H9 (cell line): ENCODE results near the gene CNTD1. TPM values are rescaled to one million over a fixed set of nuclear protein-coding genes. Genes with fewer than 3 reads are reported as not detected.

Source experiments
- DNase-seq: peaks from one replicate; pipeline ENCODE4 v3.0.0-alpha.2; 2017
- H2AFZ ChIP-seq: one replicate; pipeline ENCODE4 v1.6.1; 2013; ENCODE audit warnings: mild to moderate bottlenecking, low read length, control low read depth, moderate library complexity
- H2AK5ac ChIP-seq: 2 replicates; pipeline ENCODE4 v1.6.1; 2013; ENCODE audit warnings: low read length, control low read depth, mixed read lengths; ENCODE audit not compliant: insufficient read length
- H2BK120ac ChIP-seq: one replicate; pipeline ENCODE4 v1.6.1; 2013; ENCODE audit warnings: low read depth, mild to moderate bottlenecking, low read length, control low read depth, inconsistent platforms; ENCODE audit not compliant: poor library complexity, severe bottlenecking
- H2BK12ac ChIP-seq: 2 replicates; pipeline ENCODE4 v1.6.1; 2013; ENCODE audit warnings: low read length, control low read depth, mixed read lengths, low read depth; ENCODE audit not compliant: insufficient read length
- H2BK15ac ChIP-seq: 2 replicates; pipeline ENCODE4 v1.6.1; 2013; ENCODE audit warnings: low read depth, low read length, control low read depth
- H2BK20ac ChIP-seq: one replicate; pipeline ENCODE4 v1.6.1; 2013; ENCODE audit warnings: low read depth, mild to moderate bottlenecking, low read length, control low read depth, inconsistent platforms; ENCODE audit not compliant: poor library complexity, severe bottlenecking
- H2BK5ac ChIP-seq: 2 replicates; pipeline ENCODE4 v1.6.1; 2013; ENCODE audit warnings: low read length, control low read depth, mixed read lengths; ENCODE audit not compliant: insufficient read length
- H3K14ac ChIP-seq: 2 replicates; pipeline ENCODE4 v1.6.1; 2013; ENCODE audit warnings: low read length, control low read depth; ENCODE audit not compliant: insufficient read depth
- H3K18ac ChIP-seq: 2 replicates; pipeline ENCODE4 v1.6.1; 2013; ENCODE audit warnings: low read depth, mild to moderate bottlenecking, mixed read lengths, low read length, control low read depth; ENCODE audit not compliant: insufficient read length
- H3K23ac ChIP-seq: 2 replicates; pipeline ENCODE4 v1.6.1; 2013; ENCODE audit warnings: low read length, control low read depth, mixed read lengths, low read depth; ENCODE audit not compliant: insufficient read length
- H3K23me2 ChIP-seq: 2 replicates; pipeline ENCODE4 v1.6.1; 2013; ENCODE audit warnings: low read depth, mild to moderate bottlenecking, mixed read lengths, low read length, control low read depth; ENCODE audit not compliant: insufficient read length, poor library complexity, severe bottlenecking
- H3K27ac ChIP-seq: 2 replicates; pipeline ENCODE4 v1.5.1; 2013; ENCODE audit warnings: low read length, control low read depth, mixed read lengths, low read depth; ENCODE audit not compliant: insufficient read length
- H3K27me3 ChIP-seq: 2 replicates; pipeline ENCODE4 v1.6.1; 2013; ENCODE audit warnings: low read length, control low read depth, inconsistent platforms; ENCODE audit not compliant: insufficient read depth
- H3K4ac ChIP-seq: 2 replicates; pipeline ENCODE4 v1.6.1; 2013; ENCODE audit warnings: low read depth, mild to moderate bottlenecking, control low read depth, inconsistent platforms, low read length, moderate library complexity
- H3K4me1 ChIP-seq: 2 replicates; pipeline ENCODE4 v1.6.1; 2013; ENCODE audit warnings: low read length, control low read depth, inconsistent platforms; ENCODE audit not compliant: insufficient read depth
- H3K4me2 ChIP-seq: 2 replicates; pipeline ENCODE4 v1.6.1; 2013; ENCODE audit warnings: low read length, control low read depth, mixed read lengths; ENCODE audit not compliant: insufficient read length, insufficient read depth
- H3K56ac ChIP-seq: 2 replicates; pipeline ENCODE4 v1.6.1; 2013; ENCODE audit warnings: low read depth, mild to moderate bottlenecking, mixed read lengths, low read length, control low read depth; ENCODE audit not compliant: insufficient read length
- H3K79me1 ChIP-seq: 2 replicates; pipeline ENCODE4 v1.6.1; 2013; ENCODE audit warnings: low read depth, mild to moderate bottlenecking, moderate library complexity, low read length, control low read depth, inconsistent platforms; ENCODE audit not compliant: insufficient read depth, poor library complexity, severe bottlenecking
- H3K79me2 ChIP-seq: 2 replicates; pipeline ENCODE4 v1.6.1; 2013; ENCODE audit warnings: low read length, control low read depth, inconsistent platforms; ENCODE audit not compliant: insufficient read depth
- H3K9ac ChIP-seq: 2 replicates; pipeline ENCODE4 v1.6.1; 2013; ENCODE audit warnings: low read length, control low read depth, mixed read lengths; ENCODE audit not compliant: insufficient read length; ENCODE audit errors: extremely low read depth
- H3K9me3 ChIP-seq: one replicate; pipeline ENCODE4 v1.6.1; 2013; ENCODE audit warnings: low read depth, low read length, inconsistent platforms; ENCODE audit not compliant: control insufficient read depth
- H3T11ph ChIP-seq: one replicate; pipeline ENCODE4 v1.6.1; 2013; ENCODE audit warnings: mild to moderate bottlenecking, low read length, control low read depth, inconsistent platforms
- H4K20me1 ChIP-seq: one replicate; pipeline ENCODE4 v1.6.1; 2013; ENCODE audit not compliant: control insufficient read depth, insufficient read length, insufficient read depth
- H4K5ac ChIP-seq: 2 replicates; pipeline ENCODE4 v1.6.1; 2013; ENCODE audit warnings: low read depth, mild to moderate bottlenecking, mixed read lengths, low read length, control low read depth; ENCODE audit not compliant: insufficient read length
- H4K8ac ChIP-seq: replicated peaks from 2 replicates; pipeline ENCODE4 v1.6.1; 2013; ENCODE audit warnings: low read length, control low read depth, mixed read lengths, low read depth; ENCODE audit not compliant: insufficient read length
- H4K91ac ChIP-seq: 2 replicates; pipeline ENCODE4 v1.6.1; 2013; ENCODE audit warnings: low read depth, mild to moderate bottlenecking, moderate library complexity, mixed read lengths, low read length, control low read depth; ENCODE audit not compliant: insufficient read length
- H3K27ac Mint-ChIP-seq, 3 experiments: 2 replicates in 2 of 3; 3 replicates in 1 of 3; pipeline ENCODE4 v1.8.0; 2020 to 2021; ENCODE audit warnings: mixed read lengths in 3 of 3, mild to moderate bottlenecking in 1 of 3, moderate library complexity in 1 of 3
- H3K27me3 Mint-ChIP-seq: 2 replicates; pipeline ENCODE4 v1.8.0; 2021; ENCODE audit warnings: low read depth, mild to moderate bottlenecking, moderate library complexity, mixed read lengths
- H3K36me3 Mint-ChIP-seq, 3 experiments: 2 replicates in 2 of 3; 3 replicates in 1 of 3; pipeline ENCODE4 v1.8.0; 2020 to 2021; ENCODE audit warnings: low read depth in 3 of 3, mixed read lengths in 3 of 3; ENCODE audit not compliant: insufficient read depth in 1 of 3
- H3K4me1 Mint-ChIP-seq, 2 experiments: 2 replicates each; pipeline ENCODE4 v1.8.0; 2020; ENCODE audit warnings: mixed read lengths in 2 of 2
- H3K4me3 Mint-ChIP-seq, 2 experiments: 2 replicates in 1 of 2; 3 replicates in 1 of 2; pipeline ENCODE4 v1.8.0; 2020 to 2021; ENCODE audit warnings: mild to moderate bottlenecking in 2 of 2, mixed read lengths in 2 of 2, moderate library complexity in 1 of 2
- H3K9me3 Mint-ChIP-seq, 2 experiments: 2 replicates in 1 of 2; 3 replicates in 1 of 2; pipeline ENCODE4 v1.8.0; 2020; ENCODE audit warnings: mild to moderate bottlenecking in 2 of 2, mixed read lengths in 2 of 2, moderate library complexity in 1 of 2
- WGBS: extraction: QIAGEN DNeasy Blood & Tissue Kit; methylation state at CpG from one replicate; pipeline ENCODE4 v1.1.7; 2013; ENCODE audit warnings: missing lambda C conversion rate, low lambda C conversion rate, mixed read lengths; ENCODE audit not compliant: insufficient read length; ENCODE audit errors: extremely low coverage; 5-methylcytosine and 5-hydroxymethylcytosine counted together
- total RNA-seq: library from RNA; stranded (reverse); gene quantifications from 2 replicates; pipeline ENCODE4 v1.2.1, GENCODE V29; 2021
- TF ChIP-seq, protein P1 (sequence below): fragments of 200-600 bp; sonication (generic); conservative IDR thresholded peaks from 3 replicates; pipeline ENCODE4 v1.8.0; 2021; ENCODE audit warnings: antibody characterized with exemption, mild to moderate bottlenecking

Gene CNTD1
- total RNA-seq, 1 experiment from 2014 or later = not detected

DNA sequence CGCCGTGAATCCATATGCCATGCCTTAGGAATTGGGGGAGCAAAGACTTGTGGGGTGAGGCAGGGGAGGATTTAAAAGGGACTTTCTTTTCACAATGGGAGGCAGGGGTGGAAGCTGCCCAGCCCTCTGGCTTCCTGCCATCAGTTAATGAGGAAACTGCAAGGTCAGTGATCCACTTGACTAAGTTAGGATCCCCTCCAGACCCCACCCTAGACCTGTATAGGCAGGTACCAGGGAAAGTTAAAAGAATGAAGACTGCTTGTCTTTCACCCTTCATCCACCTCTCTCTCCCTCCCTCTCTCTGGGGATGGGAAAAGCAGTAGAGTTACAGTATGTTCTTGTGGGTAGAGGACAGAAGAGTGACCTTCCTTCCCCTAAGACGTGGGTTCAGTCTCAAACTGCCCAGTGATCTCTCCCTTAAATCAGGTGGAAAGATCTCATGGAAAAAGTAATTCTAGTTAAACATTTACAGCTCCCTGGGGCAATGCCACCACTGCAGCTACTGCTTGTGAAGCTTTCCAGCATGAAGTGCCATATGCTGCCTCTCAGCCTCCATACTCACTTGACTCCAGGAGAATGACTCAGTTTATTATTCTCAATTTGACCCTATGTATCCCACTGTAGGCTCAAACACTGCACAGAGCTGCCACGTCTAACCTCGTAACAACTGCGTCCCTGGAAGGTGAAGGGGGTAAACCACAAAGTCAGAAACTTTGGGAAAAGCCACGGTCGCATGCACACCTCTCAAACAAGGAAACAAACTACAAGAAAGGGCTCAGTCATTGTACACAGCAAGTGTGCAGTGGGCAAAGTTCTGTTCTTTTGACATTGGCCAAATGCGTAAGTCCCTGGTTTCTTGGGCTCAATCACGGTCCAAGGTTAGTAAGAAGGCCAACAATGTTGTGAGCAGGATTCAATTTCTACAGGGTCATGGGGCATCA lies 1.3 kb upstream of the CNTD1 start:
- H3K27ac ChIP-seq = no peak overlapping the region
- no peak overlapping the region for H2BK120ac ChIP-seq
- no peak overlapping the region for H3K56ac ChIP-seq
- no peak overlapping the region for H2AK5ac ChIP-seq
- Mint-ChIP-seq H3K27ac (peak overlapping the region in 1 of 3 experiments; percentile 75; a peak in 2 of 7 replicates), H3K4me3 (peak overlapping the region; percentile 92), H3K36me3 (peaks cover 5 to 24% (median 20%) of the 10 kb centered on the region in 3 experiments; a peak in 6 of 7 replicates), H3K27me3 (peaks cover 27% of the 10 kb centered on the region), H3K4me1 (peaks cover 6 to 7% of the 10 kb centered on the region in 2 experiments), H3K9me3 (peaks cover 5 to 8% of the 10 kb centered on the region in 2 experiments)
- no peak for DNase-seq
- no peak overlapping the region for H2BK15ac ChIP-seq
- no peaks in the 10 kb centered on the region for H3K27me3 ChIP-seq
- no peak overlapping the region for H3T11ph ChIP-seq
- H3K79me2 ChIP-seq = no peaks in the 10 kb centered on the region
- no peaks in the 10 kb centered on the region; the same call in 1 of the 2 replicates for H3K4me1 ChIP-seq
- no peak overlapping the region for H2AFZ ChIP-seq
- no peak overlapping the region for H3K4ac ChIP-seq
- peak overlapping the region; percentile 86 for H3K9ac ChIP-seq
- no peak overlapping the region for H2BK20ac ChIP-seq
- H3K79me1 ChIP-seq = no peaks in the 10 kb centered on the region
- TF ChIP-seq, protein P1, sequence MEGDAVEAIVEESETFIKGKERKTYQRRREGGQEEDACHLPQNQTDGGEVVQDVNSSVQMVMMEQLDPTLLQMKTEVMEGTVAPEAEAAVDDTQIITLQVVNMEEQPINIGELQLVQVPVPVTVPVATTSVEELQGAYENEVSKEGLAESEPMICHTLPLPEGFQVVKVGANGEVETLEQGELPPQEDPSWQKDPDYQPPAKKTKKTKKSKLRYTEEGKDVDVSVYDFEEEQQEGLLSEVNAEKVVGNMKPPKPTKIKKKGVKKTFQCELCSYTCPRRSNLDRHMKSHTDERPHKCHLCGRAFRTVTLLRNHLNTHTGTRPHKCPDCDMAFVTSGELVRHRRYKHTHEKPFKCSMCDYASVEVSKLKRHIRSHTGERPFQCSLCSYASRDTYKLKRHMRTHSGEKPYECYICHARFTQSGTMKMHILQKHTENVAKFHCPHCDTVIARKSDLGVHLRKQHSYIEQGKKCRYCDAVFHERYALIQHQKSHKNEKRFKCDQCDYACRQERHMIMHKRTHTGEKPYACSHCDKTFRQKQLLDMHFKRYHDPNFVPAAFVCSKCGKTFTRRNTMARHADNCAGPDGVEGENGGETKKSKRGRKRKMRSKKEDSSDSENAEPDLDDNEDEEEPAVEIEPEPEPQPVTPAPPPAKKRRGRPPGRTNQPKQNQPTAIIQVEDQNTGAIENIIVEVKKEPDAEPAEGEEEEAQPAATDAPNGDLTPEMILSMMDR = no peak
- H3K9me3 ChIP-seq = no peaks in the 10 kb centered on the region
- H3K23me2 ChIP-seq = no peaks in the 10 kb centered on the region
- no peak overlapping the region for H3K14ac ChIP-seq
- peak overlapping the region; percentile 70 for H3K4me2 ChIP-seq
- no peaks in the 10 kb centered on the region for H4K20me1 ChIP-seq
- H4K8ac ChIP-seq = no peak overlapping the region
- H4K5ac ChIP-seq = no peak overlapping the region
- no peak overlapping the region for H2BK5ac ChIP-seq
- no peak overlapping the region for H3K18ac ChIP-seq
- no peak overlapping the region for H2BK12ac ChIP-seq
- no peak overlapping the region for H3K23ac ChIP-seq
- WGBS = no CpG with 5 or more reads among the region's 10 CpGs
- no peak overlapping the region for H4K91ac ChIP-seq
